A172 (cell line): Measurements from ENCODE around the gene PLCD3. TPM values are rescaled to one million over a fixed set of nuclear protein-coding genes. Genes with fewer than 3 reads are reported as not detected.

Experiments
- DNase-seq: peaks from one replicate; pipeline ENCODE4 v3.0.0-alpha.2; 2015; ENCODE audit warnings: low spot score
- total RNA-seq: library from RNA; depleted of rRNA; stranded (reverse); fragments of >200 nt; shearing (Covaris generic); gene quantifications from 2 replicates; pipeline ENCODE4 v1.2.3, GENCODE V29; 2014; rRNA removed

The PLCD3 gene
- total RNA-seq, 1 experiment from 2014 or later, result 168 TPM

DNA sequence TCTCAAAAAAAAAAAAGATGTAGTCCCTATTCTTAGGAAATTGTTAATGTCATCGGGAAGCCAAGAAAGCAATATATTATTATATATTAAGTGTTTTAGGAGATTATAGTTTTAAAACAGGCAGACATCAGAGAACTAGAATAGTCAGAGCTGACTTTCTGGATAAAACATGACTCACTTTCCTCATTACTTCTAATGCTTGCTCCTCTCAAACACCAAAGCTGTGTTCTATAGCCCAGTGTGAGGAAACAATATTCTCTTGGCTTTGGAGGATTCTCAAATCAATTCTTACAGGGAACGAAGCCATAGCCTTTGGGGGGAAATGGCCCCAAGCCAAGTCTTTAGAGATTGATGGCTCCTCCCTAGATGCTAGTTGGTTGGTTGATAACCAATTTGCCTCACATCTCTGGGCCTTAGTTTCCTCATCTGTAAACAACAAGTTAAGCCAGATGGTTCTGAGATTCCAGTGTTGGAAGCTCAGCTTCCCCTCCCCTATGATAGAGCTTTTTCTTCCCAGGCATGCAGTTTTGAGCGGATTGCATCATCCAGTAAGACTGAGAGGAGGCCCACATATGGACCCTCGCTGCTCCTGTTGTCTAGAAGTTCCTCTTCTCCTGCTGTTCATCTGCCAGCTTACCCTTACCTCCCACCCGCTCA, 58.8 kb downstream of the PLCD3 start:
- DNase-seq, result no peak

DNA sequence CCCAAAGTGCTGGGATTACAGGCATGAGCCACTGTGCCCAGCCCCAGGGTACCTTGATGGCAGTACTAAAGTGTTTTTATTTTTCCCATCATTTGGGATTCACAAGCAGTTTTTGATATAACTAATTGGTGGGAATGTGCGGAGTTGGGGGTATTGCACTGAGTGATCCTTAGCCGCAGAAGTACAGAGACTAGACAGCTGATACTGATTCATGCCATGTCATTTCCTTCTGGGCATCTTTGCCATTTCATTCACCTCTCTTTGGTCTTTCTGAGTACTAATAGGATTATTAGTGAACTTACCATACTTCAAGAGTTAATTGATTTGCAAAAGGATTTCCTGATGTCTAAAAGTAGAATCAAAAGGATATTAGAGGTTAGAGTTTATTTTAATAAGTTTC, 61.5 kb downstream of the PLCD3 start:
- DNase-seq, result peak; percentile 20

DNA sequence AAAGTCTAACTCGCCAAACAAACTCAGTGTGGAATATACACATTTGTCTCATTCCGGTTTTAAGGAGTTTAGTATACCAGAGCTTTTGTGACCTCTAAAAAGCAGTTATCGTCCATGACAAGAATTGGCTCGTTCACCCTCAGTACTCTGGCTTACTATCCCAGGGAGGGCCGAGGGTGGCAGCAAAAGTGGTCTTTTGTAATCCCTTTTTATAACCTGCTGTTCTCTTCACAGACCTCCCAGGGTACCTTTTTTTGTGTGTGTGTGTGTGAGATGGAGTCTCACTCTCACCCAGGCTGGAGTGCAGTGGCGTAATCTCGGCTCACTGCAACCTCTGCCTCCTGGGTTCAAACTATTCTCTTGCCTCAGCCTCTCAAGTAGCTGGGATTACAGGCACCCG, 62.3 kb downstream of the PLCD3 start:
- no peak for DNase-seq

DNA sequence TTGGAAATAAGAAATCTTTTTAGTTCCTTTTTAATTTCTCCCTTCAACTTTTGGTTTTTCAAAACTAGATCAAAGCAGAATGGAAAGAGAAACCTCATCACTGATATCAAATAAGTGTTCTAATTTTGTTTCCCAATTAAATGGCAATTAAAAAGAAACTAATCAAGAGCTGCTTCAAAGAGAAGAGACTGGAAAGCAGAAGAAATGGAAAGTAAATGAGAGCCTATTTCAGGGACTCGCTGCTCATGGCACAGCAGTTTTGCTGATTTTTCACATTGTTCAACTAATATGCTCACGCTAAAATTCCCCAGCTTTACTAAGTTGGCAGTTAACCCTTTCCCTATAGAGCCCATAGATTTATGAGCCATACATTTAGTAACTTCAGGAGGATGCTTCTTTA, 64.7 kb downstream of the PLCD3 start:
- no peak for DNase-seq

DNA sequence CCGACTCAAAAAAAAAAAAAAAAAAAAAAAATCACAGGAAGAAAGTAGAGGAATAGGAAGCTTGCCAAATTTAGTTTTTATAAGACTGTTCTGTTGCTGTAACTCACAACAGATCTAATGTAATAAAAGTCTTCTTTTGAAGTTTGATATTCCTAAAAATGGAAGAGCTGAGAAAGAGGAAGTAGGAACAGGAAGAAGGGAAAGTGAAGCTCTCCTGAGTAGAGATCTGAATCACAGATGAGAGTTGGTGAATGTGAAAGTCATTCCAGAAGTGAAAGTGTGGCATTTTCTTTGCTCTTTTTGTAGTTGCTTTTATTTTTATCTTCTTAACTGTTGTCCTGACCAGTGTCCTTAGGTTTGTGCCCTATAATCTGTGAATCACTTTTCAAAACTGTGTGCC, 69.1 kb downstream of the PLCD3 start:
- DNase-seq, result no peak

DNA sequence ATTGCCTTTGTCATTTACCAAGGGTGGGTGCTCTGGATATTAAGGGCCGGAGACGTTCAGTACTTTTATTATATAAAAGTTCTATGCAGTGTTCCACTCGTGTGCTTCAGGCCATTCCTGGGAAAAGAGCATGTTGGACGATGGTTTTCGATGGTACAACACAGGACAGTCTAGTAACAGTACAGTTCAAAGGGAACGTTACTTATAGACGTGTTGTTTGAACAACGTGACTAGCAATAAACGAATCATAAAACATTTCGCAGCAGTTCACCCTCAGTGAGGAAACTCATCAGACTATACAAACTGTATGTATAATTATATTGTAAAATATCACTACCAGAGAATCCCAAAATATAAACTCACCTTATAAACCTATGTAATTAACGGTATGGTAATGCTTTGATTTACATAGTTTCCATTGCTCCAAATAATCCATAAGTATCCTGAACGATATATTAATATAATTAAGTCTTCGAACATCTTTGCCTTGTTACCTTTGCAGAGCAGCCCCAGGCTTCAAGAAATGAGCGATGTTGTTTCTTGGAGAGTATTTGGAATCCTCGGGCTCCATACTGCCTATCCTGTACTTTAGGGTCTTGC, 70.6 kb downstream of the PLCD3 start:
- no peak for DNase-seq

DNA sequence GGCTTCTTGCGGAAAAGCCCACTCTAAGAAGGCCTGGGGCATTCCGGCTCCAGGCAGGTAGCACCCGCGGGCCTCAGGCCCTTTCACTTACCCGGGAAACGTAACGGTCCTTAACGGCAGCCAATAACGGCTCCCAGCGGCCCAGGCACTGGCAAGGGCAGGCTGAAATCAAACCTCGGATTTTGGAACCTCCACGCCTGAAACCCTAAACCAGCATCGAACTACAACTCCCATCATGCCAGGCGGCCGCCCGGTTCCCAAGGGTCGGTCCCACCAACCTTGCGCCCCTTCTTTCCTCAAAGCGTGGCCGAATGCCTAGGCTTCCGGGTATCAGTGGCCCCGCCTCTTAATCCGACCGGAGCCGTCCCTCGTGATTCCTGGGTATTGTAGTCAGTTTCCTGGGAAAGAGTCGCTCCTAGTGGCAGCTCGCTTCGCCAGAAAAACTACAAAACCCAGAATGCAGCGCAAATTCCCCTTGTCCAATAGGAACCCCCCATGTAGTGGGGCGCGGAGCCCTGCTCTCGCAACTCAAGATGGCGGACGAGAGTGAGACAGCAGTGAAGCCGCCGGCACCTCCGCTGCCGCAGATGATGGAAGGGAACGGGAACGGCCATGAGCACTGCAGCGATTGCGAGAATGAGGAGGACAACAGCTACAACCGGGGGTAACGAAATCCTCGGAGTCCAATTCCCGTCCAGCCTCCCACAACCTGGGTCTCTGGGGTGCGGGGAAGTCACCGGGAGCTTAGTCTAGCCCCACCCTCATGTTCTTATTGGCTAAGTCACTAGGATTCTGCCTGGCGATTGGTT, 71.3 kb downstream of the PLCD3 start, which contains the start of gene NMT1:
TSS of gene NMT1 (plus strand) at position 521 of the 809 bp plus-strand sequence. CDS start at position 534, 13 bp downstream.
- DNase-seq, result peak; percentile 100

DNA sequence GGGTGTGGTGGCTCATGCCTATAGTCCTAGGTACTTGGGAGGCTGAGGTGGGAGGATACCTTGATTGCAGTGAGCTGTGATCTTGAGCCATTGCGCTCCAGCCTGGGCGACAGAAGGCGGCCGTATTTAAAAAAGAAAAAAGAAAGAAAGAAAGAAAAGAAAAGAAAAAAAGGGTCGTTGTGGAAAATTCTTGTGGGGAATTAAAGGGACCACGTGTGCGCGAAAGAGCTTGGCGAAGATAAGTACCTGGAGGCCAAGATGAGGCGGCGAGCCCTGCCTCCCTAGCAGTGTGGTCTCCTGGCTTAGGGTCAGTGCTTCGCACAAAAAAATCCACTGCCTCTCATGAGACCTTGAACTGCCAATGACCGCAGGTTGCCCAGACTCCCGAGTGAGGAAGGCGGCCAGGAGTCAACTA, 71.9 kb downstream of the PLCD3 start:
- no peak for DNase-seq

Other genes with a start within 250 kb of the PLCD3 start
- gene EFTUD2, start 233.1 kb downstream of the PLCD3 start, total RNA-seq, result 185 and 215 TPM in 2 replicates
- gene GFAP, start 217.0 kb downstream of the PLCD3 start, total RNA-seq, result not detected in 2 replicates
- 9.8 and 16.3 TPM in 2 replicates for gene KIF18B, start 184.7 kb downstream of the PLCD3 start, total RNA-seq
- 22.9 and 28.2 TPM in 2 replicates for gene C1QL1, start 164.2 kb downstream of the PLCD3 start, total RNA-seq
- 33.0 and 34.8 TPM in 2 replicates for gene DCAKD, start 80.9 kb downstream of the PLCD3 start, total RNA-seq
- gene NMT1, start 71.2 kb downstream of the PLCD3 start, total RNA-seq, result 151 and 733 TPM in 2 replicates
- 4.7 and 10.3 TPM in 2 replicates for gene ACBD4, start 3.2 kb upstream of the PLCD3 start, total RNA-seq
- 8.4 and 8.6 TPM in 2 replicates for gene HEXIM1, start 16.0 kb upstream of the PLCD3 start, total RNA-seq
- gene HEXIM2, start 29.4 kb upstream of the PLCD3 start, total RNA-seq, result 10.1 and 19.9 TPM in 2 replicates
- 36.3 and 44.8 TPM in 2 replicates for gene FMNL1, start 89.4 kb upstream of the PLCD3 start, total RNA-seq
- not detected in 2 replicates for gene SPATA32, start 129.6 kb upstream of the PLCD3 start, total RNA-seq
- 24.8 and 35.5 TPM in 2 replicates for gene MAP3K14, start 184.5 kb upstream of the PLCD3 start, total RNA-seq